K562 (cell line): Measurements from ENCODE around the gene MCRS1. TPM values are rescaled to one million over a fixed set of nuclear protein-coding genes. Genes with fewer than 3 reads are reported as not detected.
A peak's percentile ranks its signal among the peaks of the same experiment; 100 is the strongest.

Source experiments
- ATAC-seq: fragments of 200-7000 bp; cut with Tn5 transposase; 3 replicates; pipeline ENCODE4 v1.9.1; 2020; ENCODE audit warnings: moderate library complexity
- BruUV-seq: library from RNA; stranded (reverse); fragments of 400-500 nt; replicated peaks from 2 replicates; lab custom pipeline; 2021; lab: Mats Ljungman, UMichigan
- CTCF ChIA-PET: fragments of 300-600 bp; formaldehyde crosslinking; extraction: SDS; loops from one replicate; lab custom pipeline; 2021; ENCODE audit warnings: low intra/inter-chr PET ratio; lab: Yijun Ruan, JAX
- POLR2A ChIA-PET: fragments of 300-600, 350-650 bp; sonication (Branson Sonifier 250); formaldehyde crosslinking; extraction: SDS; loops from one replicate; lab custom pipeline; 2021; ENCODE audit warnings: antibody characterized with exemption, inconsistent platforms; lab: Yijun Ruan, JAX
- DNase-seq, 4 experiments: peaks; one replicate each; pipeline versions ENCODE4 v3.0.0 to v3.0.0-alpha.2; 2011 to 2018; ENCODE audit warnings: low spot score in 3 of 4, mixed read lengths in 3 of 4; ENCODE audit errors: extremely low read depth in 1 of 4
- FAIRE-seq: peaks from 2 replicates; lab custom pipeline; 2011; peaks lifted over from hg19 to GRCh38; lab: Jason Lieb, UNC
- H2AFZ ChIP-seq: 2 replicates; pipeline ENCODE4 v1.6.0; 2011; ENCODE audit warnings: low read depth, low read length, control low read depth, inconsistent platforms
- H3K27ac ChIP-seq: fragments of 200-600 bp; 3 replicates; pipeline ENCODE4 v1.8.0; 2011; ENCODE audit warnings: low read depth, mild to moderate bottlenecking, control low read depth, inconsistent platforms, low read length, moderate library complexity, mixed read lengths; ENCODE audit errors: extremely low read depth
- H3K27me3 ChIP-seq, 2 experiments: fragments of 300-600 bp in 1 of 2; 2 replicates in 1 of 2; 3 replicates in 1 of 2; pipeline versions ENCODE4 v1.6.0 to v1.8.0; 2011; ENCODE audit warnings: inconsistent platforms in 2 of 2, low read length in 2 of 2, mild to moderate bottlenecking in 1 of 2, mixed read lengths in 1 of 2, moderate library complexity in 1 of 2; ENCODE audit not compliant: control insufficient read depth in 2 of 2, insufficient read depth in 2 of 2
- H3K36me3 ChIP-seq: fragments of 300-600 bp; 3 replicates; pipeline ENCODE4 v1.8.0; 2011; ENCODE audit warnings: mild to moderate bottlenecking, low read length, inconsistent platforms; ENCODE audit not compliant: control insufficient read depth, insufficient read depth
- H3K4me1 ChIP-seq, 2 experiments: fragments of 200-600 bp in 1 of 2; replicated peaks in 1 of 2; 2 replicates in 1 of 2; 3 replicates in 1 of 2; pipeline versions ENCODE4 v1.5.1 to v1.8.0; 2011; ENCODE audit warnings: inconsistent platforms in 2 of 2, low read length in 2 of 2, mild to moderate bottlenecking in 1 of 2, mixed read lengths in 1 of 2, moderate library complexity in 1 of 2; ENCODE audit not compliant: control insufficient read depth in 2 of 2, insufficient read depth in 2 of 2
- H3K4me2 ChIP-seq: 2 replicates; pipeline ENCODE4 v1.6.1; 2011; ENCODE audit warnings: low read length, control low read depth, inconsistent platforms, mixed read lengths; ENCODE audit not compliant: insufficient read depth
- H3K4me3 ChIP-seq: fragments of 200-600 bp; sonication (generic), shearing (Covaris generic); 2 replicates; pipeline ENCODE4 v1.5.1; 2016; ENCODE audit warnings: control low read depth, inconsistent platforms
- H3K79me2 ChIP-seq: fragments of 200-600 bp; 3 replicates; pipeline ENCODE4 v1.8.0; 2011; ENCODE audit warnings: low read length, inconsistent platforms; ENCODE audit not compliant: control insufficient read depth, insufficient read depth
- H3K9ac ChIP-seq, 2 experiments: 2 replicates each; pipeline versions ENCODE4 v1.6.0 to v1.6.1; 2011; ENCODE audit warnings: low read depth in 2 of 2, low read length in 2 of 2, control low read depth in 1 of 2, inconsistent platforms in 1 of 2, mild to moderate bottlenecking in 1 of 2, mixed read lengths in 1 of 2; ENCODE audit not compliant: insufficient read depth in 1 of 2
- H3K9me1 ChIP-seq: one replicate; pipeline ENCODE4 v1.6.0; 2011; ENCODE audit warnings: inconsistent platforms, mild to moderate bottlenecking, low read length, moderate library complexity; ENCODE audit not compliant: control insufficient read depth, insufficient read depth
- H3K9me3 ChIP-seq: replicated peaks from 2 replicates; pipeline ENCODE4 v1.5.1; 2011; ENCODE audit warnings: low read depth, low read length, inconsistent platforms; ENCODE audit not compliant: control insufficient read depth, insufficient read depth
- H4K20me1 ChIP-seq: replicated peaks from 2 replicates; pipeline ENCODE4 v1.6.1; 2011; ENCODE audit warnings: low read length, inconsistent platforms, mixed read lengths; ENCODE audit not compliant: control insufficient read depth, insufficient read depth
- ETV6 ChIP-seq, 3 experiments: fragments of 150-350 bp in 1 of 3; sonication (generic) in 1 of 3; formaldehyde crosslinking in 1 of 3; IDR thresholded peaks; 2 replicates each; pipeline versions ENCODE4 v1.6.1 to v1.8.0; 2014 to 2022; ENCODE audit warnings: borderline replicate concordance in 2 of 3, low read depth in 2 of 3, antibody characterized with exemption in 1 of 3, low read length in 1 of 3, mild to moderate bottlenecking in 1 of 3, missing genetic modification reagents in 1 of 3
- FOSL1 ChIP-seq: fragments of 200-800 bp; sonication (Bioruptor generic); conservative IDR thresholded peaks from 2 replicates; pipeline ENCODE4 v1.6.1; 2016; ENCODE audit warnings: missing genetic modification characterization, missing compliant biosample characterization
- JUNB ChIP-seq: fragments of 450-650 bp; formaldehyde crosslinking; conservative IDR thresholded peaks from 2 replicates; pipeline ENCODE4 v1.4.0; 2020; ENCODE audit warnings: mild to moderate bottlenecking
- JUND ChIP-seq, 2 experiments: IDR thresholded peaks; 2 replicates in 1 of 2; 3 replicates in 1 of 2; pipeline ENCODE4 v1.6.1; 2011; ENCODE audit warnings: borderline replicate concordance in 2 of 2, low read depth in 2 of 2, low read length in 2 of 2, improper control_type of control experiment in 1 of 2, missing biosample characterization in 1 of 2, missing genetic modification characterization in 1 of 2, missing genetic modification reagents in 1 of 2
- MEIS2 ChIP-seq: fragments of 450-650 bp; IDR thresholded peaks from 2 replicates; pipeline ENCODE4 v1.6.1; 2014; ENCODE audit warnings: mild to moderate bottlenecking; ENCODE audit not compliant: partially characterized antibody
- NFIC ChIP-seq: fragments of 450-650 bp; IDR thresholded peaks from 2 replicates; pipeline ENCODE4 v1.6.1; 2017; ENCODE audit warnings: mild to moderate bottlenecking, inconsistent platforms
- SIN3B ChIP-seq: fragments of 450-650 bp; IDR thresholded peaks from 2 replicates; pipeline ENCODE4 v1.6.1; 2017; ENCODE audit warnings: low read depth, mild to moderate bottlenecking, moderate library complexity
- TFAM ChIP-seq: fragments of 250-450 bp; sonication (Bioruptor Pico); conservative IDR thresholded peaks from 2 replicates; pipeline ENCODE4 v1.5.0; 2021; ENCODE audit warnings: mild to moderate bottlenecking, moderate library complexity
- ZNF717 ChIP-seq: fragments of 250-450 bp; sonication (Bioruptor Pico); IDR thresholded peaks from 2 replicates; pipeline ENCODE4 v1.5.0; 2021
- WGBS: fragments of 100-300 bp; shearing (Covaris generic); methylation state at CpG from one replicate; pipeline ENCODE4 v1.1.6; 2016; ENCODE audit warnings: low coverage, mixed read lengths; ENCODE audit not compliant: insufficient coverage; ENCODE audit errors: missing lambda C conversion rate; 5-methylcytosine and 5-hydroxymethylcytosine counted together
- in situ Hi-C: fragments of 300-500 bp; cut with MboI; formaldehyde crosslinking; loops from 4 replicates; pipeline ENCODE4 v1.15.0; 2018; ENCODE audit warnings: inconsistent platforms, mixed read lengths
- intact Hi-C: fragments of 100-400 bp; cut with micrococcal nuclease; formaldehyde crosslinking; loops from 2 replicates; pipeline ENCODE4 v1.14.2; 2022
- polyA plus RNA-seq, 8 experiments: library from polyadenylated mRNA; depleted of rRNA in 4 of 8; stranded (reverse) in 5 of 8; unstranded in 3 of 8; fragments of >200 nt; fragmentation: Nextera tagmentation in 2 of 8; fragmentation: Illumina TruSeq in 1 of 8; extraction: Ambion mirVana in 2 of 8; extraction: Trizol in 1 of 8; gene quantifications; 2 replicates each; pipeline versions ENCODE4 v1.2.1 to v1.2.3, GENCODE V29; 2011 to 2014; ENCODE audit warnings: inconsistent platforms in 1 of 8, missing spikeins in 1 of 8
- total RNA-seq, 7 experiments: library from RNA; depleted of rRNA in 6 of 7; stranded (reverse); fragments of >200 nt in 6 of 7; fragmentation: Illumina TruSeq in 2 of 7; extraction: Trizol in 2 of 7; gene quantifications; 2 replicates each; pipeline versions ENCODE4 v1.2.1 to v1.2.3, GENCODE V29; 2011 to 2021; ENCODE audit warnings: low replicate concordance in 1 of 7
- TF ChIP-seq, protein P1 (sequence below): fragments of 450-650 bp; IDR thresholded peaks from 2 replicates; pipeline ENCODE4 v1.6.1; 2016; ENCODE audit warnings: antibody characterized with exemption
- TF ChIP-seq, protein P2 (sequence below), 2 experiments: fragments of 450-650 bp in 1 of 2; sonication (generic) in 1 of 2; formaldehyde crosslinking in 1 of 2; IDR thresholded peaks in 1 of 2; conservative IDR thresholded peaks in 1 of 2; 2 replicates each; pipeline versions ENCODE4 v1.6.1 to v1.8.1; 2016 to 2023; ENCODE audit warnings: mild to moderate bottlenecking in 2 of 2, moderate library complexity in 2 of 2, inconsistent platforms in 1 of 2, missing genetic modification reagents in 1 of 2

Gene MCRS1
- total and polyA plus RNA-seq, 9 of the 15 experiments (the other 6 are each of a cell fraction or from before 2014, with no cell fraction given), result 50.0 to 100 (median 73.2) TPM

DNA sequence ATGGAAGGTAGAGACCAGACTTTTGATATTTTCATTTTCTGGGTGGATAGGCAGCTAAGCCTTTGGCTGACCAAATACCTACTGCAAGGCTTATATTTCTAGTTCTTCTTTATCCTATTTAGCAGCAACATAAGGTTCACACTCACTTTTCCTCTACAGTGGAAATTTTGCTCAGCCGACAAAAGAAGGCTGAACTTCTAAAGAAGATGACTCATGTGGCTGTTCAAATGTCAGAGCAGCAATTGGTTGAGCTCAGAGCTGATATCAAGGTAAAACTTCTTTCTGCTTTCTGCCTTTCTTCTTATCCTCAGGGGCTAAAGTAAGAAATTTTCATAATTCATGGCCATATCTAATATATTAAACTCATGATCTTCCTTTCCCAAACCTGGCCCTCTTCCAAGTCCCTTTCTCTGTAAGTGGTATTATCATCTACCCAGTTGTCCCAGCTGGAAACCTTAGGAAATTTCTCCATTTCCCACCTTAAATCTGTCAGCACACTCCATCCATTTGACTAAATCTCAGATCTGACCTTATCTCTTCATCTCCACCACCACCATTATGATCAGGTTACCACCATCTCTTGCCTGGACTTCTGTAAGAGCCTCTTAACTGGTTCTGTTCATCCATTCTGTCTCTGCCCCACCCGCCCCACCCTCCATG lies 48.9 kb downstream of the MCRS1 start:
- no peak for TF ChIP-seq ETV6 (IDR thresholded peaks at IDR 0.05; ENCODE audit: borderline replicate concordance in 1 of 2, low read depth in 2 of 2, low read length in 1 of 2)
- TF ChIP-seq ETV6 (CRISPR knock-in tag; IDR thresholded peaks at IDR 0.05; ENCODE audit: borderline replicate concordance), result no peak
- peak; percentile 4 for TF ChIP-seq MEIS2
- no peak for TF ChIP-seq ZNF717 (CRISPR knock-in tag)
- TF ChIP-seq FOSL1 (tag), result peak; percentile 62; the same call in 1 of the 2 replicates
- TF ChIP-seq, protein P1, sequence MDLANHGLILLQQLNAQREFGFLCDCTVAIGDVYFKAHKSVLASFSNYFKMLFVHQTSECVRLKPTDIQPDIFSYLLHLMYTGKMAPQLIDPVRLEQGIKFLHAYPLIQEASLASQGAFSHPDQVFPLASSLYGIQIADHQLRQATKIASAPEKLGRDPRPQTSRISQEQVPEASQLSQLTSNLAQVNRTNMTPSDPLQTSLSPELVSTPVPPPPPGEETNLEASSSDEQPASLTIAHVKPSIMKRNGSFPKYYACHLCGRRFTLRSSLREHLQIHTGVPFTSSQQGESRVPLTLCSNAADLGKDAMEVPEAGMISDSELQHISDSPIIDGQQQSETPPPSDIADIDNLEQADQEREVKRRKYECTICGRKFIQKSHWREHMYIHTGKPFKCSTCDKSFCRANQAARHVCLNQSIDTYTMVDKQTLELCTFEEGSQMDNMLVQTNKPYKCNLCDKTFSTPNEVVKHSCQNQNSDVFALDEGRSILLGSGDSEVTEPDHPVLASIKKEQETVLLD, result no peak
- peak; percentile 48; the same call in 1 of the 2 replicates for TF ChIP-seq JUND (IDR thresholded peaks at IDR 0.05; ENCODE audit: borderline replicate concordance, low read depth, low read length)
- no peak for TF ChIP-seq JUND (tag; IDR thresholded peaks at IDR 0.05; ENCODE audit: borderline replicate concordance, low read depth, low read length)
- no peak for TF ChIP-seq TFAM
- TF ChIP-seq, protein P2, sequence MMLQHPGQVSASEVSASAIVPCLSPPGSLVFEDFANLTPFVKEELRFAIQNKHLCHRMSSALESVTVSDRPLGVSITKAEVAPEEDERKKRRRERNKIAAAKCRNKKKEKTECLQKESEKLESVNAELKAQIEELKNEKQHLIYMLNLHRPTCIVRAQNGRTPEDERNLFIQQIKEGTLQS (IDR thresholded peaks at IDR 0.05), result peak; percentile 58
- TF ChIP-seq, protein P2 (CRISPR knock-in tag; conservative IDR thresholded peaks at IDR 0.05), result no peak
- TF ChIP-seq SIN3B, result no peak
- TF ChIP-seq JUNB, result no peak
- TF ChIP-seq NFIC, result peak; percentile 42
- H3K27me3 ChIP-seq, result no peaks in the 10 kb centered on the region
- no TSS peak for BruUV-seq
- FAIRE-seq (peak; percentile 58), ATAC-seq (no peak), DNase-seq (peak in 1 of 4 experiments; percentile 28)
- H2AFZ ChIP-seq, result no peak overlapping the region
- no peaks in the 10 kb centered on the region for H4K20me1 ChIP-seq
- H3K9me1 ChIP-seq, result no peaks in the 10 kb centered on the region
- H3K36me3 ChIP-seq, result peaks cover 9% of the 10 kb centered on the region; the same call in 2 of the 3 replicates
- H3K4me1 ChIP-seq, result no peaks in the 10 kb centered on the region
- 54% methylated on average over 2 of the region's 2 CpGs for WGBS
- H3K27ac ChIP-seq, result no peak overlapping the region
- H3K79me2 ChIP-seq, result no peaks in the 10 kb centered on the region
- no peaks in the 10 kb centered on the region for H3K9me3 ChIP-seq
- intact Hi-C loops, result no loop called here
- ChIA-PET POLR2A (no interaction called here), CTCF (interaction anchor here (1.1 kb wide), 1 partner anchor 61 kb away, joined by 3 read pairs; no protein-coding TSS in a partner anchor)
- no peak overlapping the region for H3K4me2 ChIP-seq
- in situ Hi-C loops, result loop anchor here (5.0 kb wide), 1 partner anchor 157 kb away; no protein-coding TSS in a partner anchor
- no peak overlapping the region for H3K4me3 ChIP-seq
- H3K9ac ChIP-seq, result no peak overlapping the region
